ENCODE data around the gene INHBC.

Gene INHBC

DNA sequence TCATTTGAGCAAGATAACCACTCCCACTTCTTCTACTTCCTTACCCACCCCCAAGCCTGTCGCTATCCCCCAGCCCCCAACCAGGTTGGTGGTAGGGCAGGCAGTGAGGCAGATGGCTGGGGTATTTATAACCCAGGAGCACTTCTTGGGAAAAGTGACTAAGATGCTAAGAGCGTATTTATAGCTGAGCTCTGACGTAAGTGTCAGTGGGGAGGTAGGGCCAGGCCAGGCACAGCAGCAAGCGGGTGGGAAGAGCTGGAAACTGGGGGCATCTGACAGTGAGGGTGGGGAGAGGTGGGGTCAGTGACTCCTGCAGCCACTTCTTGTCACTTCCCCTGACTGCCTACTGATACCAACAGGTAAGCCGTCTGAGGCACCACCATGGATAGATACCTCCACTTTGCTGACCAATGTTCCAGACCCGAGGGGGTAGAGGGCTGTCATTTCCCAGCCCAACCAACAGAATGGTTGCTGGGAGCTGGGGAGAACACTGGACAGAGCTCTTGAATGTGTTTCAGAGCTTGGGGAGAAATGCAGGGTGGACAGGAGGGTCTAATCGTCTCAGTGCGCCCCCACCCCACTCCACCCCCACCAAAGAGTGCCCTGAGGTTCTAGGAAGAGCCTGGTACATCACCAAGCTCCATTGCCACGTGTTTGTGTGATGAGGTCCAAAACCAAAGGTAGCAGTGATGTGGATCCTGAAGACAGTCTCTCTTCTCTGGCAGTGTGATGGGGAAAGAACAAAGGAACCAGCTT, 17.8 kb downstream of the INHBC start (continued):
- TF ChIP-seq ZNF24 (tag by site-specific recombination; IDR thresholded peaks at IDR 0.05) (no peak), ZNF623 (tag by site-specific recombination; IDR thresholded peaks at IDR 0.05) (no peak), ZBTB20 (tag by site-specific recombination; IDR thresholded peaks at IDR 0.05) (no peak), ZNF555 (tag by site-specific recombination; conservative IDR thresholded peaks at IDR 0.05) (no peak), HOXC10 (CRISPR knock-in tag; IDR thresholded peaks at IDR 0.05) (no peak), ZBTB7A (tag by site-specific recombination; IDR thresholded peaks at IDR 0.05; ENCODE audit: low read depth) (no peak), ZNF792 (tag by site-specific recombination; IDR thresholded peaks at IDR 0.05) (no peak), ZNF341 (tag by site-specific recombination; IDR thresholded peaks at IDR 0.05; ENCODE audit: low read depth) (peak; percentile 90)
- TF ChIP-seq, protein P1, sequence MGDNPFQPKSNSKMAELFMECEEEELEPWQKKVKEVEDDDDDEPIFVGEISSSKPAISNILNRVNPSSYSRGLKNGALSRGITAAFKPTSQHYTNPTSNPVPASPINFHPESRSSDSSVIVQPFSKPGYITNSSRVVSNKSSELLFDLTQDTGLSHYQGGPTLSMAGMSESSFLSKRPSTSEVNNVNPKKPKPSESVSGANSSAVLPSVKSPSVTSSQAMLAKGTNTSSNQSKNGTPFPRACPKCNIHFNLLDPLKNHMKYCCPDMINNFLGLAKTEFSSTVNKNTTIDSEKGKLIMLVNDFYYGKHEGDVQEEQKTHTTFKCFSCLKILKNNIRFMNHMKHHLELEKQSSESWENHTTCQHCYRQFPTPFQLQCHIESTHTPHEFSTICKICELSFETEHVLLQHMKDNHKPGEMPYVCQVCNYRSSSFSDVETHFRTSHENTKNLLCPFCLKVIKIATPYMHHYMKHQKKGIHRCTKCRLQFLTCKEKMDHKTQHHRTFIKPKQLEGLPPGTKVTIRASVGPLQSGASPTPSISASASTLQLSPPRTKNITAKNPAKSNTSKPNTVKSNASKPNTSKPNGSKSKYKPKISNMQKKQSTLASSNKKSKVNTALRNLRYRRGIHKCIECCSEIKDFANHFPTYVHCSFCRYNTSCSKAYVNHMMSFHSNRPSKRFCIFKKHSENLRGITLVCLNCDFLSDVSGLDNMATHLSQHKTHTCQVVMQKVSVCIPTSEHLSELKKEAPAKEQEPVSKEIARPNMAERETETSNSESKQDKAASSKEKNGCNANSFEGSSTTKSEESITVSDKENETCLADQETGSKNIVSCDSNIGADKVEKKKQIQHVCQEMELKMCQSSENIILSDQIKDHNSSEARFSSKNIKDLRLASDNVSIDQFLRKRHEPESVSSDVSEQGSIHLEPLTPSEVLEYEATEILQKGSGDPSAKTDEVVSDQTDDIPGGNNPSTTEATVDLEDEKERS (tag by site-specific recombination; IDR thresholded peaks at IDR 0.05) = no peak
- TF ChIP-seq, protein P2, sequence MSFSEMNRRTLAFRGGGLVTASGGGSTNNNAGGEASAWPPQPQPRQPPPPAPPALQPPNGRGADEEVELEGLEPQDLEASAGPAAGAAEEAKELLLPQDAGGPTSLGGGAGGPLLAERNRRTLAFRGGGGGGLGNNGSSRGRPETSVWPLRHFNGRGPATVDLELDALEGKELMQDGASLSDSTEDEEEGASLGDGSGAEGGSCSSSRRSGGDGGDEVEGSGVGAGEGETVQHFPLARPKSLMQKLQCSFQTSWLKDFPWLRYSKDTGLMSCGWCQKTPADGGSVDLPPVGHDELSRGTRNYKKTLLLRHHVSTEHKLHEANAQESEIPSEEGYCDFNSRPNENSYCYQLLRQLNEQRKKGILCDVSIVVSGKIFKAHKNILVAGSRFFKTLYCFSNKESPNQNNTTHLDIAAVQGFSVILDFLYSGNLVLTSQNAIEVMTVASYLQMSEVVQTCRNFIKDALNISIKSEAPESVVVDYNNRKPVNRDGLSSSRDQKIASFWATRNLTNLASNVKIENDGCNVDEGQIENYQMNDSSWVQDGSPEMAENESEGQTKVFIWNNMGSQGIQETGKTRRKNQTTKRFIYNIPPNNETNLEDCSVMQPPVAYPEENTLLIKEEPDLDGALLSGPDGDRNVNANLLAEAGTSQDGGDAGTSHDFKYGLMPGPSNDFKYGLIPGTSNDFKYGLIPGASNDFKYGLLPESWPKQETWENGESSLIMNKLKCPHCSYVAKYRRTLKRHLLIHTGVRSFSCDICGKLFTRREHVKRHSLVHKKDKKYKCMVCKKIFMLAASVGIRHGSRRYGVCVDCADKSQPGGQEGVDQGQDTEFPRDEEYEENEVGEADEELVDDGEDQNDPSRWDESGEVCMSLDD (tag by site-specific recombination; IDR thresholded peaks at IDR 0.05) = no peak
- TF ChIP-seq, protein P3, sequence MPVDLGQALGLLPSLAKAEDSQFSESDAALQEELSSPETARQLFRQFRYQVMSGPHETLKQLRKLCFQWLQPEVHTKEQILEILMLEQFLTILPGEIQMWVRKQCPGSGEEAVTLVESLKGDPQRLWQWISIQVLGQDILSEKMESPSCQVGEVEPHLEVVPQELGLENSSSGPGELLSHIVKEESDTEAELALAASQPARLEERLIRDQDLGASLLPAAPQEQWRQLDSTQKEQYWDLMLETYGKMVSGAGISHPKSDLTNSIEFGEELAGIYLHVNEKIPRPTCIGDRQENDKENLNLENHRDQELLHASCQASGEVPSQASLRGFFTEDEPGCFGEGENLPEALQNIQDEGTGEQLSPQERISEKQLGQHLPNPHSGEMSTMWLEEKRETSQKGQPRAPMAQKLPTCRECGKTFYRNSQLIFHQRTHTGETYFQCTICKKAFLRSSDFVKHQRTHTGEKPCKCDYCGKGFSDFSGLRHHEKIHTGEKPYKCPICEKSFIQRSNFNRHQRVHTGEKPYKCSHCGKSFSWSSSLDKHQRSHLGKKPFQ (tag by site-specific recombination; IDR thresholded peaks at IDR 0.05) = no peak

DNA sequence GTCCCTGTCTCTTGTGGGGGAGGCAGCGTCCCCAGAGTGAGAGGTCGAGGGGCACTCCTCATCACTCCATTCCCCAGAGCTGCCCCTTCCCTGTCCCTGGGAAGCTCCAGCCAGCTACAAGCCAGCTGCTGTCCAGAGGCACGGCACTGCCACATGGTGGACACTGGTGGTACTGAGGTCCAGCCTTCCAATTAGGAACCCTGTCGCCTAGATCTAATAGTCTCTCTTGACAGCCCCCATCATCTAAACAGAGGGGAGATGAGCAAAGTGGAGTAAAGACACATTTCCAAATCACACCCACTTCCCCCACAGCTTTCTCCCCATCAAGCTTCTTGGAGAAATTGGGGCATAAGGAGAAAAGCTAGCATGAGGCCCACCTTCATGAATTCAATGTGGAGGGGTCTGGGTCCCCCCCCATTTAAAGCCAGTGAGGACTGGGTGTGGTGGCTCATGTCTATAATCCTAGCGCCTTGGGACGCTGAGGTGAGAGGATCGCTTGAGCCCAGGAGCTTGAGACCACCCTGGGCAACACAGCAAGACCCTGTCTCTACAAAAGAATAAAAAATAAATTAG, 18.4 kb downstream of the INHBC start:
- H3K4me3 ChIP-seq (ENCODE audit: low read depth, low read length) = no peak overlapping the region
- H3K4me1 ChIP-seq (ENCODE audit: control insufficient read depth, insufficient read depth, low read length) = peaks cover 7% of the 10 kb centered on the region; the same call in 1 of the 2 replicates
- H3K9me3 ChIP-seq (ENCODE audit: control insufficient read depth, insufficient read depth, low read depth, low read length) = no peaks in the 10 kb centered on the region
- no peak overlapping the region for H3K27ac ChIP-seq (ENCODE audit: extremely low read depth, low read depth, low read length)
- CTCF ChIA-PET = interaction anchor here (0.6 to 9.7 kb wide), 50 partner anchors 8 to 239 kb away, joined by 3 to 219 read pairs (median 6); partner anchors contain the start of genes INHBC, NXPH4, SHMT2 and STAC3
- POLR2A ChIA-PET = interaction anchor here (0.6 to 1.4 kb wide), 7 partner anchors 134 to 224 kb away, joined by 3 to 5 read pairs (median 4); partner anchors contain the start of gene SHMT2
- H3K36me3 ChIP-seq (ENCODE audit: control insufficient read depth in 2 of 2, insufficient read depth in 1 of 2, low read length in 2 of 2) = no peaks in the 10 kb centered on the region
- TF ChIP-seq ZNF202 (tag by site-specific recombination; IDR thresholded peaks at IDR 0.05; ENCODE audit: borderline replicate concordance) (no peak), ZBTB48 (tag by site-specific recombination; IDR thresholded peaks at IDR 0.05) (peak; percentile 63; the same call in 1 of the 2 replicates), ZNF266 (tag by site-specific recombination; IDR thresholded peaks at IDR 0.05; ENCODE audit: low read depth) (no peak), ZNF16 (tag by site-specific recombination; IDR thresholded peaks at IDR 0.05; ENCODE audit: low read depth) (no peak), ZNF140 (tag by site-specific recombination; IDR thresholded peaks at IDR 0.05) (no peak), ZNF19 (tag by site-specific recombination; IDR thresholded peaks at IDR 0.05; ENCODE audit: low read depth) (no peak), ZNF416 (tag by site-specific recombination; IDR thresholded peaks at IDR 0.05) (no peak)
- TF ChIP-seq, protein P4, sequence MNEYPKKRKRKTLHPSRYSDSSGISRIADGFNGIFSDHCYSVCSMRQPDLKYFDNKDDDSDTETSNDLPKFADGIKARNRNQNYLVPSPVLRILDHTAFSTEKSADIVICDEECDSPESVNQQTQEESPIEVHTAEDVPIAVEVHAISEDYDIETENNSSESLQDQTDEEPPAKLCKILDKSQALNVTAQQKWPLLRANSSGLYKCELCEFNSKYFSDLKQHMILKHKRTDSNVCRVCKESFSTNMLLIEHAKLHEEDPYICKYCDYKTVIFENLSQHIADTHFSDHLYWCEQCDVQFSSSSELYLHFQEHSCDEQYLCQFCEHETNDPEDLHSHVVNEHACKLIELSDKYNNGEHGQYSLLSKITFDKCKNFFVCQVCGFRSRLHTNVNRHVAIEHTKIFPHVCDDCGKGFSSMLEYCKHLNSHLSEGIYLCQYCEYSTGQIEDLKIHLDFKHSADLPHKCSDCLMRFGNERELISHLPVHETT (tag by site-specific recombination; IDR thresholded peaks at IDR 0.05) = no peak
- TF ChIP-seq, protein P5, sequence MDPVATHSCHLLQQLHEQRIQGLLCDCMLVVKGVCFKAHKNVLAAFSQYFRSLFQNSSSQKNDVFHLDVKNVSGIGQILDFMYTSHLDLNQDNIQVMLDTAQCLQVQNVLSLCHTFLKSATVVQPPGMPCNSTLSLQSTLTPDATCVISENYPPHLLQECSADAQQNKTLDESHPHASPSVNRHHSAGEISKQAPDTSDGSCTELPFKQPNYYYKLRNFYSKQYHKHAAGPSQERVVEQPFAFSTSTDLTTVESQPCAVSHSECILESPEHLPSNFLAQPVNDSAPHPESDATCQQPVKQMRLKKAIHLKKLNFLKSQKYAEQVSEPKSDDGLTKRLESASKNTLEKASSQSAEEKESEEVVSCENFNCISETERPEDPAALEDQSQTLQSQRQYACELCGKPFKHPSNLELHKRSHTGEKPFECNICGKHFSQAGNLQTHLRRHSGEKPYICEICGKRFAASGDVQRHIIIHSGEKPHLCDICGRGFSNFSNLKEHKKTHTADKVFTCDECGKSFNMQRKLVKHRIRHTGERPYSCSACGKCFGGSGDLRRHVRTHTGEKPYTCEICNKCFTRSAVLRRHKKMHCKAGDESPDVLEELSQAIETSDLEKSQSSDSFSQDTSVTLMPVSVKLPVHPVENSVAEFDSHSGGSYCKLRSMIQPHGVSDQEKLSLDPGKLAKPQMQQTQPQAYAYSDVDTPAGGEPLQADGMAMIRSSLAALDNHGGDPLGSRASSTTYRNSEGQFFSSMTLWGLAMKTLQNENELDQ (tag by site-specific recombination; IDR thresholded peaks at IDR 0.05; ENCODE audit: low read depth) = no peak
- TF ChIP-seq, protein P6, sequence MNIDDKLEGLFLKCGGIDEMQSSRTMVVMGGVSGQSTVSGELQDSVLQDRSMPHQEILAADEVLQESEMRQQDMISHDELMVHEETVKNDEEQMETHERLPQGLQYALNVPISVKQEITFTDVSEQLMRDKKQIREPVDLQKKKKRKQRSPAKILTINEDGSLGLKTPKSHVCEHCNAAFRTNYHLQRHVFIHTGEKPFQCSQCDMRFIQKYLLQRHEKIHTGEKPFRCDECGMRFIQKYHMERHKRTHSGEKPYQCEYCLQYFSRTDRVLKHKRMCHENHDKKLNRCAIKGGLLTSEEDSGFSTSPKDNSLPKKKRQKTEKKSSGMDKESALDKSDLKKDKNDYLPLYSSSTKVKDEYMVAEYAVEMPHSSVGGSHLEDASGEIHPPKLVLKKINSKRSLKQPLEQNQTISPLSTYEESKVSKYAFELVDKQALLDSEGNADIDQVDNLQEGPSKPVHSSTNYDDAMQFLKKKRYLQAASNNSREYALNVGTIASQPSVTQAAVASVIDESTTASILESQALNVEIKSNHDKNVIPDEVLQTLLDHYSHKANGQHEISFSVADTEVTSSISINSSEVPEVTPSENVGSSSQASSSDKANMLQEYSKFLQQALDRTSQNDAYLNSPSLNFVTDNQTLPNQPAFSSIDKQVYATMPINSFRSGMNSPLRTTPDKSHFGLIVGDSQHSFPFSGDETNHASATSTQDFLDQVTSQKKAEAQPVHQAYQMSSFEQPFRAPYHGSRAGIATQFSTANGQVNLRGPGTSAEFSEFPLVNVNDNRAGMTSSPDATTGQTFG (tag by site-specific recombination; IDR thresholded peaks at IDR 0.05; ENCODE audit: borderline replicate concordance) = no peak
